Body of pancreas (tissue), 4 donors: ENCODE results near the gene ZAP70. TPM values are rescaled to one million over a fixed set of nuclear protein-coding genes. Genes with fewer than 3 reads are reported as not detected.

ENCODE experiments used
- ATAC-seq: fragments of 150-250 bp; one replicate; pipeline ENCODE4 v1.9.1; 2016
- DNase-seq, 4 donors: peaks; one replicate each; pipeline ENCODE4 v3.0.0-alpha.2; 2019
- H3K27ac ChIP-seq, 4 donors: fragments of 200-600 bp; sonication (generic); 1 replicate in 3 of 4; 2 replicates in 1 of 4; pipeline versions ENCODE4 v1.5.1 to v1.6.1; 2016 to 2019; ENCODE audit warnings: mild to moderate bottlenecking in 1 of 4, mixed read lengths in 1 of 4, moderate library complexity in 1 of 4
- H3K27me3 ChIP-seq, 2 donors: fragments of 200-600 bp; sonication (generic); one replicate each; pipeline ENCODE4 v1.6.0; 2016; ENCODE audit warnings: mild to moderate bottlenecking in 1 of 2
- H3K36me3 ChIP-seq, 2 donors: fragments of 200-600 bp; sonication (generic); replicated peaks in 1 of 2; 2 replicates each; pipeline ENCODE4 v1.5.1; 2016; ENCODE audit warnings: low read depth in 2 of 2; ENCODE audit not compliant: insufficient read depth in 1 of 2
- H3K4me1 ChIP-seq: fragments of 200-600 bp; sonication (generic); one replicate; pipeline ENCODE4 v1.6.0; 2016
- H3K4me3 ChIP-seq, 2 donors: fragments of 200-600 bp; sonication (generic); 1 replicate in 1 of 2; 2 replicates in 1 of 2; pipeline ENCODE4 v1.5.1; 2016 to 2019
- H3K9me3 ChIP-seq, 3 donors: fragments of 200-600 bp; sonication (generic); 1 replicate in 2 of 3; 2 replicates in 1 of 3; pipeline ENCODE4 v1.5.1; 2016
- POLR2A ChIP-seq, 3 donors: fragments of 450-650 bp; IDR thresholded peaks; one replicate each; pipeline ENCODE4 v1.6.1; 2016; ENCODE audit warnings: antibody characterized with exemption in 3 of 3, mild to moderate bottlenecking in 2 of 3
- WGBS, 2 donors: methylation state at CpG; one replicate each; pipeline ENCODE4 v1.1.5; 2017; 5-methylcytosine and 5-hydroxymethylcytosine counted together
- intact Hi-C: fragments of 100-400 bp; cut with DNase I; formaldehyde crosslinking; loops from one replicate; pipeline ENCODE4 v1.15.1; 2023
- total RNA-seq, 2 donors: library from RNA; depleted of rRNA; stranded (reverse); fragments of >200 nt; gene quantifications; one replicate each; pipeline ENCODE4 v1.1.0, GENCODE V29; 2016
- TF ChIP-seq, protein P1 (sequence below), 7 experiments: fragments of 450-650 bp in 4 of 7; fragments of 200-600 bp in 3 of 7; sonication (generic) in 3 of 7; IDR thresholded peaks; one replicate each; pipeline ENCODE4 v1.5.1; 2016 to 2019; ENCODE audit warnings: antibody characterized with exemption in 7 of 7

Gene ZAP70
- 1 to 10 TPM; 2.1 to 4.0 TPM for total RNA-seq

GRCh38 chr2:97713296-97714083 is at the start of gene ZAP70:
TSS of gene ZAP70 (plus strand) at chr2:97713576. CDS start at chr2:97724037, 10,461 bp downstream.
- Histone ChIP-seq H3K4me3 (no peak within 1 kb of the TSS), H3K4me1 (no peaks in the 10 kb centered on the region), H3K27me3 (no peaks in the 10 kb centered on the region), H3K36me3 (no peaks in the 10 kb centered on the region), H3K9me3 (no peaks in the 10 kb centered on the region), H3K27ac (no peak within 1 kb of the TSS)
- peak in 1 of 4 donors; percentile 5 for DNase-seq
- 72 to 75% methylated on average over 14 to 21 of the region's 21 CpGs for WGBS, 2 donors
- ATAC-seq: no peak
- intact Hi-C loops: no loop called here
- TF ChIP-seq POLR2A (IDR thresholded peaks at IDR 0.05): no peak
- TF ChIP-seq, protein P1, sequence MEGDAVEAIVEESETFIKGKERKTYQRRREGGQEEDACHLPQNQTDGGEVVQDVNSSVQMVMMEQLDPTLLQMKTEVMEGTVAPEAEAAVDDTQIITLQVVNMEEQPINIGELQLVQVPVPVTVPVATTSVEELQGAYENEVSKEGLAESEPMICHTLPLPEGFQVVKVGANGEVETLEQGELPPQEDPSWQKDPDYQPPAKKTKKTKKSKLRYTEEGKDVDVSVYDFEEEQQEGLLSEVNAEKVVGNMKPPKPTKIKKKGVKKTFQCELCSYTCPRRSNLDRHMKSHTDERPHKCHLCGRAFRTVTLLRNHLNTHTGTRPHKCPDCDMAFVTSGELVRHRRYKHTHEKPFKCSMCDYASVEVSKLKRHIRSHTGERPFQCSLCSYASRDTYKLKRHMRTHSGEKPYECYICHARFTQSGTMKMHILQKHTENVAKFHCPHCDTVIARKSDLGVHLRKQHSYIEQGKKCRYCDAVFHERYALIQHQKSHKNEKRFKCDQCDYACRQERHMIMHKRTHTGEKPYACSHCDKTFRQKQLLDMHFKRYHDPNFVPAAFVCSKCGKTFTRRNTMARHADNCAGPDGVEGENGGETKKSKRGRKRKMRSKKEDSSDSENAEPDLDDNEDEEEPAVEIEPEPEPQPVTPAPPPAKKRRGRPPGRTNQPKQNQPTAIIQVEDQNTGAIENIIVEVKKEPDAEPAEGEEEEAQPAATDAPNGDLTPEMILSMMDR (IDR thresholded peaks at IDR 0.05): no peak

DNA sequence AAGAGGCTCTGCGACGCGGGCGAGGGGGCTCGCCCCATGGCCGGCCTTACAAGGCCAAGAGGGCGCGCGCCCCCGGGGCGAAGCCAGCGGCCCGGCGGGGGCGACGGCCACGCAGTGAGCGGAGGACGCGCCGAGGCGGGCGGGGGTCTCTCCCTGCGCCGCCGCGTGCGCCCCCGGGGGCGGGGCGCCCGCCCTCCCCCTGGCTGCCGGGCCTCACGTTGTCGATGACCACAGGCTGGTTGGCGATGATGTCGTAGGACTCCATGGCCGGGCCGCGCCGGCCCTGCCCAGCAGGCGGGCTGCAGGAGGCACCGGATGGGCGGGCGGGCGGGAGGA is 49.8 kb upstream of the ZAP70 start:
- WGBS, 2 donors: no CpG with 5 or more reads among the region's 46 CpGs
- H3K27ac ChIP-seq: peak overlapping the region; percentile 90 to 100 (median 95)
- intact Hi-C loops: no loop called here
- H3K4me1 ChIP-seq: peaks cover 33% of the 10 kb centered on the region
- DNase-seq: no peak
- TF ChIP-seq POLR2A (IDR thresholded peaks at IDR 0.05): no peak
- TF ChIP-seq, protein P1 (IDR thresholded peaks at IDR 0.05): peak in 2 of 7 experiments; percentile 15 to 22
- ATAC-seq: no peak
- H3K9me3 ChIP-seq: no peaks in the 10 kb centered on the region
- no peaks in the 10 kb centered on the region for H3K27me3 ChIP-seq
- peaks cover under 1 to 5% of the 10 kb centered on the region in 2 donors for H3K36me3 ChIP-seq
- peak overlapping the region; percentile 42 to 64 for H3K4me3 ChIP-seq

DNA sequence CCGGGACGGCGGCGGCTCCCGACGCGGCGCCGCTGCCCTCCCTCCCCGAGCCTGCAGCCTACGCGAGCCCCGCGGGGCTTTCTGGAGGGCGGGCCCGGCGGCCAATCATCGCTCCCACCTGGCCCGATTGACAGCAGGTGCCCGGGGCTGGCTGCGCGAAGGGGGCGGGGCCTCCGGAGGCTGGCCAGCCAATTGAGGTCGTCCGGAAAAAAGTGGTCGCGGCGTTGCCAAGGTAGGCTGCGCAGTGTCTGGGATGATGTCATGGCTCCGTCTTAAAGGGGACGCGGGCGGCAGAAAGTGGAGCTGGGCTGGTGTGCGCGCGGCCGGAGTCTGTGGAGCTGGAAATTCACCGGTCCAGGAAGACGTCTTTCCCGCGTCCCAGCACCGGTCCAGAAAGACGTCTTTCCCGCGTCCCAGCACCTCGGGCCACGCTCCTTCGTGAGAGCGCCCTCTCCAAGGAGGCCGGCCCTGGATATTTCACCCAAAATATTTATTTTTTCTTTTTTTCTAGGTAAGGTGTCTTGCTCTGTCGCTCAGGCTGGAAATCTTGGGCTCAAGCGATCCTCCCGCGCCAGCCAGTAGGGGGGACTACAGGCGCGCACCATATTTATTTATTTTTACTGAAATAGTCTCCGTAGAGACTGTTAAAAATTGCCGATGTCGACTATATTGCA is 49.3 kb upstream of the ZAP70 start, which contains the start of gene ACTR1B:
ACTR1B (minus strand) TSS at position 83 of the 674 bp plus-strand sequence. CDS start 154 bp downstream, outside the sequence.
- peak within 1 kb of the TSS; percentile 90 to 100 (median 95) for H3K27ac ChIP-seq
- intact Hi-C loops: no loop called here
- 0 to 1% methylated on average over 26 to 51 of the region's 60 CpGs for WGBS, 2 donors
- H3K36me3 ChIP-seq: peaks cover 0 to under 1% of the 10 kb centered on the region in 2 donors
- peak within 1 kb of the TSS; percentile 42 to 64 for H3K4me3 ChIP-seq
- ATAC-seq (peak; percentile 93), DNase-seq (peak; percentile 98 to 99 (median 99))
- peaks cover 33% of the 10 kb centered on the region for H3K4me1 ChIP-seq
- no peaks in the 10 kb centered on the region for H3K9me3 ChIP-seq
- H3K27me3 ChIP-seq: no peaks in the 10 kb centered on the region
- TF ChIP-seq, protein P1 (IDR thresholded peaks at IDR 0.05): peak; percentile 27 to 86 (median 59)
- TF ChIP-seq POLR2A (IDR thresholded peaks at IDR 0.05): peak; percentile 93 to 99 (median 98)

GRCh38 chr2:97664636-97664970 is 48.8 kb upstream of the ZAP70 start:
- peak overlapping the region; percentile 90 to 100 (median 95) for H3K27ac ChIP-seq
- H3K36me3 ChIP-seq: no peaks in the 10 kb centered on the region
- no peak for TF ChIP-seq POLR2A (IDR thresholded peaks at IDR 0.05)
- TF ChIP-seq, protein P1 (IDR thresholded peaks at IDR 0.05): peak in 1 of 7 experiments; percentile 0
- peak in 1 of 4 donors; percentile 42 for DNase-seq
- intact Hi-C loops: no loop called here
- H3K4me3 ChIP-seq: peak overlapping the region; percentile 15 to 42
- no peak for ATAC-seq
- H3K9me3 ChIP-seq: no peaks in the 10 kb centered on the region
- H3K27me3 ChIP-seq: no peaks in the 10 kb centered on the region
- 5% methylated on average over 21 of the region's 21 CpGs for WGBS, 2 donors
- H3K4me1 ChIP-seq: peaks cover 33% of the 10 kb centered on the region
